HepG2 (cell line): ENCODE measurements around the gene FAM118A. TPM values are rescaled to one million over a fixed set of nuclear protein-coding genes. Genes with fewer than 3 reads are reported as not detected.

Source experiments
- ATAC-seq: fragments of 200-7000 bp; cut with Tn5 transposase; 3 replicates; pipeline ENCODE4 v1.9.1; 2020; ENCODE audit warnings: mild to moderate bottlenecking, moderate library complexity
- BruUV-seq: library from RNA; stranded (reverse); fragments of 400-500 nt; replicated peaks from 2 replicates; lab custom pipeline; 2021; lab: Mats Ljungman, UMichigan
- CTCF ChIA-PET: fragments of 300-600 bp; formaldehyde crosslinking; extraction: SDS; loops from one replicate; lab custom pipeline; 2021; ENCODE audit warnings: low total read pairs, inconsistent platforms, low intra/inter-chr PET ratio; lab: Yijun Ruan, JAX
- POLR2A ChIA-PET: fragments of 350-600 bp; sonication (Branson Sonifier 250); formaldehyde crosslinking; loops from one replicate; lab custom pipeline; 2020; ENCODE audit warnings: antibody characterized with exemption, inconsistent platforms; lab: Yijun Ruan, JAX
- DNase-seq: peaks from one replicate; pipeline ENCODE4 v3.0.0-alpha.2; 2015; ENCODE audit warnings: low spot score
- FAIRE-seq: peaks from 3 replicates; lab custom pipeline; 2011; peaks lifted over from hg19 to GRCh38; lab: Jason Lieb, UNC
- H2AFZ ChIP-seq: one replicate; pipeline ENCODE4 v1.6.1; 2011; ENCODE audit warnings: low read length, inconsistent platforms
- H3K27ac ChIP-seq: fragments of 300-600 bp; 3 replicates; pipeline ENCODE4 v1.8.0; 2011; ENCODE audit warnings: mixed run types, mild to moderate bottlenecking, mixed read lengths, low read length, inconsistent platforms; ENCODE audit not compliant: insufficient read depth; ENCODE audit errors: extremely low read length
- H3K27me3 ChIP-seq, 2 experiments: fragments of 200-600 bp in 1 of 2; 2 replicates in 1 of 2; 3 replicates in 1 of 2; pipeline versions ENCODE4 v1.6.0 to v1.8.0; 2011; ENCODE audit warnings: low read length in 2 of 2, mild to moderate bottlenecking in 2 of 2, moderate library complexity in 2 of 2, inconsistent platforms in 1 of 2; ENCODE audit not compliant: insufficient read depth in 2 of 2, control insufficient read depth in 1 of 2
- H3K36me3 ChIP-seq, 2 experiments: fragments of 200-600 bp in 1 of 2; replicated peaks in 1 of 2; 2 replicates in 1 of 2; 3 replicates in 1 of 2; pipeline versions ENCODE4 v1.5.1 to v1.8.0; 2011; ENCODE audit warnings: low read length in 2 of 2, inconsistent platforms in 1 of 2; ENCODE audit not compliant: insufficient read depth in 2 of 2, control insufficient read depth in 1 of 2
- H3K4me1 ChIP-seq: 2 replicates; pipeline ENCODE4 v1.5.1; 2012; ENCODE audit warnings: low read length, inconsistent platforms; ENCODE audit not compliant: insufficient read depth
- H3K4me2 ChIP-seq: 2 replicates; pipeline ENCODE4 v1.6.0; 2011; ENCODE audit warnings: low read depth, low read length, inconsistent platforms
- H3K4me3 ChIP-seq, 3 experiments: fragments of 200-600 bp in 1 of 3; sonication (generic), shearing (Covaris generic) in 1 of 3; replicated peaks in 1 of 3; 2 replicates each; pipeline ENCODE4 v1.5.1; 2011 to 2016; ENCODE audit warnings: low read length in 3 of 3, inconsistent platforms in 2 of 3, low read depth in 2 of 3, mild to moderate bottlenecking in 2 of 3, control low read depth in 1 of 3, mixed read lengths in 1 of 3; ENCODE audit not compliant: insufficient read depth in 1 of 3
- H3K79me2 ChIP-seq: one replicate; pipeline ENCODE4 v1.6.1; 2011; ENCODE audit warnings: low read length, inconsistent platforms; ENCODE audit not compliant: insufficient read depth
- H3K9ac ChIP-seq: 2 replicates; pipeline ENCODE4 v1.6.0; 2011; ENCODE audit warnings: mild to moderate bottlenecking, low read depth, low read length, inconsistent platforms; ENCODE audit not compliant: insufficient read depth
- H3K9me3 ChIP-seq: 2 replicates; pipeline ENCODE4 v1.5.1; 2012; ENCODE audit warnings: mild to moderate bottlenecking, low read length
- H4K20me1 ChIP-seq: 2 replicates; pipeline ENCODE4 v1.6.0; 2011; ENCODE audit warnings: inconsistent platforms, mild to moderate bottlenecking, low read length, moderate library complexity; ENCODE audit not compliant: insufficient read depth
- ATM ChIP-seq: fragments of 450-650 bp; IDR thresholded peaks from 2 replicates; pipeline ENCODE4 v1.7.1; 2017; ENCODE audit warnings: mild to moderate bottlenecking, borderline replicate concordance
- HES4 ChIP-seq: sonication (generic); formaldehyde crosslinking; IDR thresholded peaks from 2 replicates; pipeline ENCODE4 v1.9.0; 2021; ENCODE audit warnings: mild to moderate bottlenecking, missing genetic modification reagents, borderline replicate concordance
- HNF4A ChIP-seq: sonication (generic); formaldehyde crosslinking; IDR thresholded peaks from 2 replicates; pipeline ENCODE4 v1.4.0; 2020; ENCODE audit warnings: missing genetic modification reagents
- KDM5B ChIP-seq: sonication (generic); formaldehyde crosslinking; IDR thresholded peaks from 2 replicates; pipeline ENCODE4 v1.4.0; 2020; ENCODE audit warnings: missing genetic modification reagents, mild to moderate bottlenecking, borderline replicate concordance
- MAFK ChIP-seq, 2 experiments: IDR thresholded peaks in 1 of 2; conservative IDR thresholded peaks in 1 of 2; 2 replicates each; pipeline ENCODE4 v1.6.1; 2011; ENCODE audit warnings: improper control_type of control experiment in 2 of 2, low read length in 2 of 2
- NCOA5 ChIP-seq: sonication (generic); formaldehyde crosslinking; IDR thresholded peaks from 2 replicates; pipeline ENCODE4 v1.4.0; 2020; ENCODE audit warnings: missing genetic modification reagents
- NFYC ChIP-seq: IDR thresholded peaks from 2 replicates; pipeline ENCODE4 v1.6.1; 2016; ENCODE audit warnings: missing genetic modification reagents, missing compliant biosample characterization
- TRIM24 ChIP-seq: sonication (generic); formaldehyde crosslinking; IDR thresholded peaks from 2 replicates; pipeline ENCODE4 v1.8.0; 2022; ENCODE audit warnings: mild to moderate bottlenecking, missing genetic modification reagents
- ZFX ChIP-seq: sonication (generic); formaldehyde crosslinking; IDR thresholded peaks from 2 replicates; pipeline ENCODE4 v1.4.0; 2020; ENCODE audit warnings: mild to moderate bottlenecking, low read depth, missing genetic modification reagents, moderate library complexity
- ZNF207 ChIP-seq: fragments of 450-650 bp; IDR thresholded peaks from 2 replicates; pipeline ENCODE4 v1.6.1; 2016; ENCODE audit warnings: antibody characterized with exemption, borderline replicate concordance
- ZNF235 ChIP-seq: sonication (generic); formaldehyde crosslinking; IDR thresholded peaks from 2 replicates; pipeline ENCODE4 v1.8.1; 2023; ENCODE audit warnings: mild to moderate bottlenecking, missing genetic modification reagents, borderline replicate concordance
- ZNF24 ChIP-seq: fragments of 450-650 bp; IDR thresholded peaks from 2 replicates; pipeline ENCODE4 v1.6.1; 2017; ENCODE audit warnings: antibody characterized with exemption, mild to moderate bottlenecking
- ZNF292 ChIP-seq: sonication (generic); formaldehyde crosslinking; IDR thresholded peaks from 2 replicates; pipeline ENCODE4 v1.8.1; 2022; ENCODE audit warnings: mild to moderate bottlenecking, low read depth, missing genetic modification reagents, borderline replicate concordance
- ZNF543 ChIP-seq: sonication (generic); formaldehyde crosslinking; IDR thresholded peaks from 2 replicates; pipeline ENCODE4 v1.4.0; 2020; ENCODE audit warnings: mild to moderate bottlenecking, missing genetic modification reagents
- ZNF616 ChIP-seq: sonication (generic); formaldehyde crosslinking; IDR thresholded peaks from 2 replicates; pipeline ENCODE4 v1.5.0; 2020; ENCODE audit warnings: low read depth, mild to moderate bottlenecking, missing genetic modification reagents
- ZNF747 ChIP-seq: sonication (generic); formaldehyde crosslinking; IDR thresholded peaks from 2 replicates; pipeline ENCODE4 v1.8.1; 2023; ENCODE audit warnings: missing genetic modification reagents, mild to moderate bottlenecking, borderline replicate concordance
- ZNF749 ChIP-seq: sonication (generic); formaldehyde crosslinking; IDR thresholded peaks from 2 replicates; pipeline ENCODE4 v1.8.0; 2022; ENCODE audit warnings: mild to moderate bottlenecking, missing genetic modification reagents, moderate library complexity, borderline replicate concordance
- ZSCAN22 ChIP-seq: sonication (generic); formaldehyde crosslinking; IDR thresholded peaks from 2 replicates; pipeline ENCODE4 v1.4.0; 2020; ENCODE audit warnings: mild to moderate bottlenecking, missing genetic modification reagents
- WGBS: methylation state at CpG from one replicate; pipeline ENCODE4 v1.1.6; 2017; ENCODE audit warnings: low lambda C conversion rate; 5-methylcytosine and 5-hydroxymethylcytosine counted together
- in situ Hi-C: cut with HindIII; loops from 2 replicates; pipeline ENCODE4 v1.10.0; 2017; ENCODE audit warnings: low pct_unique_long_range_greater_than_20kb; ENCODE audit not compliant: extremely low pct_ligation_motif_present
- intact Hi-C: fragments of 100-400 bp; cut with micrococcal nuclease; formaldehyde crosslinking; loops from one replicate; pipeline ENCODE4 v1.10.0; 2022; ENCODE audit not compliant: unreplicated experiment
- polyA plus RNA-seq, 8 experiments: library from polyadenylated mRNA; depleted of rRNA in 3 of 8; stranded (reverse) in 7 of 8; unstranded in 1 of 8; fragments of >200 nt; fragmentation: Illumina TruSeq in 4 of 8; extraction: Trizol in 4 of 8; gene quantifications; 2 replicates each; pipeline versions ENCODE4 v1.2.1 to v1.2.3, GENCODE V29; 2011 to 2016; ENCODE audit warnings: low read depth in 4 of 8, missing spikeins in 1 of 8, mixed read lengths in 1 of 8; ENCODE audit not compliant: insufficient read depth in 1 of 8
- total RNA-seq, 5 experiments: library from RNA; depleted of rRNA; stranded (reverse); fragments of >200 nt; fragmentation: Illumina TruSeq; extraction: Trizol; gene quantifications; 2 replicates each; pipeline ENCODE4 v1.2.3, GENCODE V29; 2016; ENCODE audit warnings: low read depth in 1 of 5
- TF ChIP-seq, protein P1 (sequence below): sonication (generic); formaldehyde crosslinking; IDR thresholded peaks from 2 replicates; pipeline ENCODE4 v1.4.0; 2020; ENCODE audit warnings: missing genetic modification reagents
- TF ChIP-seq, protein P2 (sequence below): sonication (generic); formaldehyde crosslinking; IDR thresholded peaks from 2 replicates; pipeline ENCODE4 v1.5.1; 2020; ENCODE audit warnings: mild to moderate bottlenecking, missing genetic modification reagents, moderate library complexity

FAM118A gene
- total and polyA plus RNA-seq, 2 of the 13 experiments (the other 11 are each of a cell fraction or from before 2014, with no cell fraction given) = 36.7 to 48.2 TPM

DNA sequence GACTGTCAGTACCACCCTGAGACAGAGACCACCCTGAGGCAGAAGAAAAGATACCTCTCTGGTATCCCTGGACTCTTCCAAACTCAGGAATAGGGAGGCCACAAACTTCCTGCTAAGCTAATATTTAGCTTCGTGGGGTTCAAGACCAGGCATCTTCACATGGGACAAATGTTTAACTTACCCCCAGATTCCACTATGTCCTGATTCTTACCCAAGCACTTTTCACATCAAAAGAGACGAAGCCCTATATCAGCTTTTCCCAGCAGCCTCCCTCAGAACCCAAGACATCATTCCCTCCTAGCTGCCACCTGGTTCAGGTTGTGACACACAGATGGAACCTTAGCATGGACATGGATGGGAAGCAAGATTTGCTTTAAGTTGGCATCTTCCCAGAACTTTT lies 71.6 kb downstream of the FAM118A start:
- DNase-seq = no peak
- H3K4me3 ChIP-seq = no peak overlapping the region
- H4K20me1 ChIP-seq = no peaks in the 10 kb centered on the region
- H3K9me3 ChIP-seq = no peaks in the 10 kb centered on the region
- in situ Hi-C loops = no loop called here
- WGBS = 0% methylated on average over 2 of the region's 2 CpGs
- CTCF ChIA-PET = no interaction called here
- no peak overlapping the region for H3K9ac ChIP-seq
- no peaks in the 10 kb centered on the region for H3K36me3 ChIP-seq
- TF ChIP-seq ZNF747 (CRISPR knock-in tag) = no peak
- TF ChIP-seq ATM = no peak
- TF ChIP-seq KDM5B (CRISPR knock-in tag) = no peak
- TF ChIP-seq, protein P1, sequence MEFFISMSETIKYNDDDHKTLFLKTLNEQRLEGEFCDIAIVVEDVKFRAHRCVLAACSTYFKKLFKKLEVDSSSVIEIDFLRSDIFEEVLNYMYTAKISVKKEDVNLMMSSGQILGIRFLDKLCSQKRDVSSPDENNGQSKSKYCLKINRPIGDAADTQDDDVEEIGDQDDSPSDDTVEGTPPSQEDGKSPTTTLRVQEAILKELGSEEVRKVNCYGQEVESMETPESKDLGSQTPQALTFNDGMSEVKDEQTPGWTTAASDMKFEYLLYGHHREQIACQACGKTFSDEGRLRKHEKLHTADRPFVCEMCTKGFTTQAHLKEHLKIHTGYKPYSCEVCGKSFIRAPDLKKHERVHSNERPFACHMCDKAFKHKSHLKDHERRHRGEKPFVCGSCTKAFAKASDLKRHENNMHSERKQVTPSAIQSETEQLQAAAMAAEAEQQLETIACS (CRISPR knock-in tag) = no peak
- no peak for TF ChIP-seq TRIM24 (CRISPR knock-in tag)
- no peak for TF ChIP-seq MAFK (conservative IDR thresholded peaks at IDR 0.05 in 1 of 2, IDR thresholded peaks at IDR 0.05 in 1 of 2; ENCODE audit: low read length in 2 of 2)
- TF ChIP-seq, protein P2, sequence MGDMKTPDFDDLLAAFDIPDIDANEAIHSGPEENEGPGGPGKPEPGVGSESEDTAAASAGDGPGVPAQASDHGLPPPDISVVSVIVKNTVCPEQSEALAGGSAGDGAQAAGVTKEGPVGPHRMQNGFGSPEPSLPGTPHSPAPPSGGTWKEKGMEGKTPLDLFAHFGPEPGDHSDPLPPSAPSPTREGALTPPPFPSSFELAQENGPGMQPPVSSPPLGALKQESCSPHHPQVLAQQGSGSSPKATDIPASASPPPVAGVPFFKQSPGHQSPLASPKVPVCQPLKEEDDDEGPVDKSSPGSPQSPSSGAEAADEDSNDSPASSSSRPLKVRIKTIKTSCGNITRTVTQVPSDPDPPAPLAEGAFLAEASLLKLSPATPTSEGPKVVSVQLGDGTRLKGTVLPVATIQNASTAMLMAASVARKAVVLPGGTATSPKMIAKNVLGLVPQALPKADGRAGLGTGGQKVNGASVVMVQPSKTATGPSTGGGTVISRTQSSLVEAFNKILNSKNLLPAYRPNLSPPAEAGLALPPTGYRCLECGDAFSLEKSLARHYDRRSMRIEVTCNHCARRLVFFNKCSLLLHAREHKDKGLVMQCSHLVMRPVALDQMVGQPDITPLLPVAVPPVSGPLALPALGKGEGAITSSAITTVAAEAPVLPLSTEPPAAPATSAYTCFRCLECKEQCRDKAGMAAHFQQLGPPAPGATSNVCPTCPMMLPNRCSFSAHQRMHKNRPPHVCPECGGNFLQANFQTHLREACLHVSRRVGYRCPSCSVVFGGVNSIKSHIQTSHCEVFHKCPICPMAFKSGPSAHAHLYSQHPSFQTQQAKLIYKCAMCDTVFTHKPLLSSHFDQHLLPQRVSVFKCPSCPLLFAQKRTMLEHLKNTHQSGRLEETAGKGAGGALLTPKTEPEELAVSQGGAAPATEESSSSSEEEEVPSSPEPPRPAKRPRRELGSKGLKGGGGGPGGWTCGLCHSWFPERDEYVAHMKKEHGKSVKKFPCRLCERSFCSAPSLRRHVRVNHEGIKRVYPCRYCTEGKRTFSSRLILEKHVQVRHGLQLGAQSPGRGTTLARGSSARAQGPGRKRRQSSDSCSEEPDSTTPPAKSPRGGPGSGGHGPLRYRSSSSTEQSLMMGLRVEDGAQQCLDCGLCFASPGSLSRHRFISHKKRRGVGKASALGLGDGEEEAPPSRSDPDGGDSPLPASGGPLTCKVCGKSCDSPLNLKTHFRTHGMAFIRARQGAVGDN (CRISPR knock-in tag) = no peak
- TF ChIP-seq ZSCAN22 = no peak
- no peak for TF ChIP-seq ZNF235 (CRISPR knock-in tag)
- no peak for TF ChIP-seq HNF4A
- TF ChIP-seq ZNF616 (CRISPR knock-in tag) = no peak
- no peak for TF ChIP-seq ZFX
- TF ChIP-seq HES4 (CRISPR knock-in tag) = no peak
- TF ChIP-seq ZNF749 (CRISPR knock-in tag) = no peak
- TF ChIP-seq ZNF207 = no peak
- TF ChIP-seq ZNF292 (CRISPR knock-in tag) = no peak
- TF ChIP-seq NCOA5 (CRISPR knock-in tag) = no peak
- no peak for TF ChIP-seq ZNF543
- TF ChIP-seq ZNF24 = no peak
- no peak for TF ChIP-seq NFYC
- TF ChIP-seq, all 625 proteins: peak for 0
- no TSS peak for BruUV-seq
- FAIRE-seq (no peak), ATAC-seq (no peak)
- H3K79me2 ChIP-seq = no peaks in the 10 kb centered on the region
- no peaks in the 10 kb centered on the region for H3K4me1 ChIP-seq
- intact Hi-C loops = no loop called here
- H3K27ac ChIP-seq = no peak overlapping the region
- H3K27me3 ChIP-seq = no peaks in the 10 kb centered on the region; a peak in 1 of 5 replicates
- POLR2A ChIA-PET = no interaction called here
- no peak overlapping the region for H2AFZ ChIP-seq
- H3K4me2 ChIP-seq = no peak overlapping the region
